ENCODE data around the gene RASA3.
"Not testable (repeated sequence)": the region's sequence is repeated elsewhere in the genome, so short reads cannot be mapped to it uniquely, and the experiment has no call there.

DNA sequence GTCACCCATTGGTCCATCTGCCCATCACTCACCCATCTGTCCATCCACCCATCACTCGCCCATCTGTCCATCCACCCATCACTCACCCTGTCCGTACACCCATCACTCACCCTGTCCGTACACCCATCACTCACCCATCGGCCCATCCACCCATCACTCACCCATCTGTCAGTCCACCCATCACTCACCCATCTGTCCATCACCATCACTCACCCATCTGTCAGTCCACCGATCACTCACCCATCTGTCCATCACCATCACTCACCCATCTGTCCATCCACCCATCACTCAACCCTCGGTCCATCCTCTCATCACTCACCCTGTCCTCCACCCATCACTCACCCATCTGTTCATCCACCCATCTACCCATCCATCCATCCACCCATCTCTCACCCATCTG lies 143.6 kb downstream of the RASA3 start:
- TF ChIP-seq, protein P1, sequence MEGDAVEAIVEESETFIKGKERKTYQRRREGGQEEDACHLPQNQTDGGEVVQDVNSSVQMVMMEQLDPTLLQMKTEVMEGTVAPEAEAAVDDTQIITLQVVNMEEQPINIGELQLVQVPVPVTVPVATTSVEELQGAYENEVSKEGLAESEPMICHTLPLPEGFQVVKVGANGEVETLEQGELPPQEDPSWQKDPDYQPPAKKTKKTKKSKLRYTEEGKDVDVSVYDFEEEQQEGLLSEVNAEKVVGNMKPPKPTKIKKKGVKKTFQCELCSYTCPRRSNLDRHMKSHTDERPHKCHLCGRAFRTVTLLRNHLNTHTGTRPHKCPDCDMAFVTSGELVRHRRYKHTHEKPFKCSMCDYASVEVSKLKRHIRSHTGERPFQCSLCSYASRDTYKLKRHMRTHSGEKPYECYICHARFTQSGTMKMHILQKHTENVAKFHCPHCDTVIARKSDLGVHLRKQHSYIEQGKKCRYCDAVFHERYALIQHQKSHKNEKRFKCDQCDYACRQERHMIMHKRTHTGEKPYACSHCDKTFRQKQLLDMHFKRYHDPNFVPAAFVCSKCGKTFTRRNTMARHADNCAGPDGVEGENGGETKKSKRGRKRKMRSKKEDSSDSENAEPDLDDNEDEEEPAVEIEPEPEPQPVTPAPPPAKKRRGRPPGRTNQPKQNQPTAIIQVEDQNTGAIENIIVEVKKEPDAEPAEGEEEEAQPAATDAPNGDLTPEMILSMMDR (conservative IDR thresholded peaks at IDR 0.05 in 1 of 2, IDR thresholded peaks at IDR 0.05 in 1 of 2; ENCODE audit: extremely low read depth in 1 of 2, insufficient read depth in 1 of 2, low read depth in 1 of 2, low read length in 2 of 2) = not testable (repeated sequence)
- TF ChIP-seq EZH2 (IDR thresholded peaks at IDR 0.05; ENCODE audit: borderline replicate concordance, low read length) = not testable (repeated sequence)
